ENCODE measurements around the gene GJD4.

GJD4 gene

GRCh38 chr10:35632027-35632426, 26.9 kb downstream of the GJD4 start:
- no peak for DNase-seq

- DNase-seq = no peak
Observed at GRCh38 chr10:35633006-35633980, 28.2 kb downstream of the GJD4 start.

GRCh38 chr10:35635576-35635975, 30.4 kb downstream of the GJD4 start:
- peak; percentile 44 for DNase-seq

- DNase-seq = no peak
Observed at GRCh38 chr10:35636956-35637355, 31.8 kb downstream of the GJD4 start.

GRCh38 chr10:35637462-35637861, 32.3 kb downstream of the GJD4 start:
- DNase-seq = no peak

- no peak for DNase-seq
Observed at GRCh38 chr10:35638101-35638500, 33.0 kb downstream of the GJD4 start.

- DNase-seq = no peak
Observed at GRCh38 chr10:35639021-35639727, 34.0 kb downstream of the GJD4 start.

- peak; percentile 20 for DNase-seq
Observed at GRCh38 chr10:35639728-35640401, 34.7 kb downstream of the GJD4 start.

- DNase-seq = peak; percentile 63
Observed at GRCh38 chr10:35640474-35640873, 35.3 kb downstream of the GJD4 start.

GRCh38 chr10:35640951-35641675, 36.0 kb downstream of the GJD4 start:
- DNase-seq = peak; percentile 69

- DNase-seq = peak; percentile 38
Observed at GRCh38 chr10:35641676-35642034, 36.5 kb downstream of the GJD4 start.

- peak; percentile 87 for DNase-seq
Observed at GRCh38 chr10:35642035-35642792, 37.1 kb downstream of the GJD4 start, which contains the start of gene FZD8. Gene FZD8 (minus strand): TSS chr10:35642296. CDS start chr10:35641429, 867 bp downstream.

- no peak for DNase-seq
Observed at GRCh38 chr10:35642793-35643114, 37.6 kb downstream of the GJD4 start.

GRCh38 chr10:35643151-35644049, 38.3 kb downstream of the GJD4 start:
- DNase-seq = peak; percentile 7

GRCh38 chr10:35644050-35644950, 39.2 kb downstream of the GJD4 start:
- peak; percentile 31 for DNase-seq

- no peak for DNase-seq
Observed at GRCh38 chr10:35650894-35651293, 45.8 kb downstream of the GJD4 start.

- DNase-seq = no peak
Observed at GRCh38 chr10:35652824-35653223, 47.7 kb downstream of the GJD4 start.

- no peak for DNase-seq
Observed at GRCh38 chr10:35657621-35658020, 52.5 kb downstream of the GJD4 start.
